WTC11 (cell line): ENCODE measurements around the gene MPP7. TPM values are rescaled to one million over a fixed set of nuclear protein-coding genes. Genes with fewer than 3 reads are reported as not detected.
"Not testable (repeated sequence)": the region's sequence is repeated elsewhere in the genome, so short reads cannot be mapped to it uniquely, and the experiment has no call there.

Experiments used
- ATAC-seq: fragments of 200-7000 bp; cut with Tn5 transposase; 2 replicates; pipeline ENCODE4 v1.10.0; 2021; ENCODE audit warnings: mild to moderate bottlenecking, moderate library complexity
- CTCF ChIA-PET: fragments of 300-600 bp; sonication (Branson Sonifier 250); formaldehyde crosslinking; loops from one replicate; lab custom pipeline; 2021; ENCODE audit warnings: antibody characterized with exemption; lab: Charles Lee
- POLR2A ChIA-PET: fragments of 350-600 bp; sonication (Branson Sonifier 250); formaldehyde crosslinking; loops from one replicate; lab custom pipeline; 2021; ENCODE audit warnings: antibody characterized with exemption; lab: Charles Lee
- DNase-seq: peaks from one replicate; pipeline ENCODE4 v3.0.0; 2021; ENCODE audit warnings: low spot score
- H3K27ac Mint-ChIP-seq: 2 replicates; pipeline ENCODE4 v1.8.0; 2021; ENCODE audit warnings: mixed read lengths
- H3K27me3 Mint-ChIP-seq: 2 replicates; pipeline ENCODE4 v1.8.0; 2021; ENCODE audit warnings: low read depth, mild to moderate bottlenecking, moderate library complexity, mixed read lengths
- H3K36me3 Mint-ChIP-seq: 2 replicates; pipeline ENCODE4 v1.8.0; 2021; ENCODE audit warnings: mixed read lengths
- H3K4me1 Mint-ChIP-seq: 2 replicates; pipeline ENCODE4 v1.8.0; 2022; ENCODE audit warnings: mixed read lengths
- H3K4me3 Mint-ChIP-seq: 2 replicates; pipeline ENCODE4 v1.8.0; 2021; ENCODE audit warnings: mild to moderate bottlenecking, moderate library complexity, mixed read lengths
- H3K9me3 Mint-ChIP-seq: 2 replicates; pipeline ENCODE4 v1.8.0; 2021; ENCODE audit warnings: mixed read lengths
- ATF1 ChIP-seq: sonication (generic); formaldehyde crosslinking; IDR thresholded peaks from 2 replicates; pipeline ENCODE4 v1.8.1; 2023; ENCODE audit warnings: mild to moderate bottlenecking, moderate library complexity, missing genetic modification reagents
- ELF4 ChIP-seq: sonication (generic); formaldehyde crosslinking; IDR thresholded peaks from 2 replicates; pipeline ENCODE4 v1.8.1; 2022; ENCODE audit warnings: low read depth, mild to moderate bottlenecking, moderate library complexity, missing genetic modification reagents
- EMX1 ChIP-seq: fragments of 250-450 bp; sonication (Bioruptor Pico); IDR thresholded peaks from 2 replicates; pipeline ENCODE4 v1.8.0; 2021; ENCODE audit warnings: mild to moderate bottlenecking
- FOXJ3 ChIP-seq: sonication (generic); formaldehyde crosslinking; IDR thresholded peaks from 2 replicates; pipeline ENCODE4 v1.9.0; 2021; ENCODE audit warnings: missing genetic modification reagents, mild to moderate bottlenecking, borderline replicate concordance
- GRHL2 ChIP-seq: fragments of 250-450 bp; sonication (Bioruptor Pico); IDR thresholded peaks from 2 replicates; pipeline ENCODE4 v1.8.0; 2022; ENCODE audit warnings: mild to moderate bottlenecking, moderate library complexity; ENCODE audit not compliant: insufficient replicate concordance, severe bottlenecking
- NFATC4 ChIP-seq: fragments of 250-450 bp; sonication (Bioruptor Pico); IDR thresholded peaks from 2 replicates; pipeline ENCODE4 v1.9.0; 2021; ENCODE audit warnings: mild to moderate bottlenecking
- NR3C1 ChIP-seq: sonication (generic); formaldehyde crosslinking; conservative IDR thresholded peaks from 2 replicates; pipeline ENCODE4 v1.8.1; 2023; ENCODE audit warnings: low read depth, mild to moderate bottlenecking, missing genetic modification reagents
- PRRX2 ChIP-seq: fragments of 250-450 bp; sonication (Bioruptor Pico); IDR thresholded peaks from 2 replicates; pipeline ENCODE4 v1.8.0; 2021; ENCODE audit warnings: mild to moderate bottlenecking
- RORB ChIP-seq: fragments of 250-450 bp; sonication (Bioruptor Pico); IDR thresholded peaks from 2 replicates; pipeline ENCODE4 v1.9.0; 2021; ENCODE audit warnings: mild to moderate bottlenecking
- TEAD4 ChIP-seq: sonication (generic); formaldehyde crosslinking; IDR thresholded peaks from 2 replicates; pipeline ENCODE4 v1.8.0; 2022; ENCODE audit warnings: mild to moderate bottlenecking, missing genetic modification reagents
- ZNF138 ChIP-seq: sonication (generic); formaldehyde crosslinking; conservative IDR thresholded peaks from 2 replicates; pipeline ENCODE4 v1.8.1; 2022; ENCODE audit warnings: mild to moderate bottlenecking, moderate library complexity, missing genetic modification reagents
- ZNF671 ChIP-seq: fragments of 250-450 bp; sonication (Bioruptor Pico); IDR thresholded peaks from 2 replicates; pipeline ENCODE4 v1.8.0; 2021; ENCODE audit warnings: mild to moderate bottlenecking
- total RNA-seq: library from RNA; stranded (reverse); gene quantifications from 3 replicates; pipeline ENCODE4 v1.2.3, GENCODE V29; 2021
- TF ChIP-seq, protein P1 (sequence below): sonication (generic); formaldehyde crosslinking; IDR thresholded peaks from 2 replicates; pipeline ENCODE4 v1.8.0; 2022; ENCODE audit warnings: mild to moderate bottlenecking, missing genetic modification reagents
- TF ChIP-seq, protein P2 (sequence below): sonication (generic); formaldehyde crosslinking; IDR thresholded peaks from 2 replicates; pipeline ENCODE4 v1.8.1; 2022; ENCODE audit warnings: low read depth, missing genetic modification reagents, borderline replicate concordance
- TF ChIP-seq, protein P3 (sequence below): sonication (generic); formaldehyde crosslinking; IDR thresholded peaks from 2 replicates; pipeline ENCODE4 v1.8.0; 2023; ENCODE audit warnings: missing genetic modification reagents, mild to moderate bottlenecking, borderline replicate concordance
- TF ChIP-seq, protein P4 (sequence below): sonication (generic); formaldehyde crosslinking; IDR thresholded peaks from 2 replicates; pipeline ENCODE4 v1.8.0; 2022; ENCODE audit warnings: mild to moderate bottlenecking, missing genetic modification reagents
- TF ChIP-seq, protein P5 (sequence below): sonication (generic); formaldehyde crosslinking; conservative IDR thresholded peaks from 2 replicates; pipeline ENCODE4 v1.8.1; 2022; ENCODE audit warnings: mild to moderate bottlenecking, missing genetic modification reagents

The MPP7 gene
- total RNA-seq, 1 experiment from 2014 or later = 9.1 TPM

DNA sequence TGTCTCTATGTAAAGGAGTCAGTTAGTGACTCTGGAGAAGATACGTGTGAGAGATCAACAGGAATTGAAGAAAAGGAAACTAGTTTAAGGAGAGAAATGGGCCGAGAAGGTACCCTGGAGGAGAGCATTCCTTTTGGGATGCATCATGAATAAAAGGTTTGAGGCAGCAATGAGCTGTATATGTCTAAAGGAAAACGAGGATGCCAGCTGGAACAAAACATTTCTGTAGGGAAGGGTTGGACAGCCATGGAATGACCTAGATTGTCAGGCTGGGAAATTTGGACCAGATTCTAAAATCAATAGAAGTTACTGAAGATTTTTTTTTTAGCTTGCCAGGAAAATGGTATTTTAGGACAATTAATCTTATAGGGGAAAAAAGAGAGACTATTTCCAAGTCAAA lies 17.2 kb upstream of the MPP7 start:
- TF ChIP-seq EMX1 (CRISPR knock-in tag) (no peak), ATF1 (CRISPR knock-in tag) (no peak), NFATC4 (CRISPR knock-in tag) (no peak), ELF4 (CRISPR knock-in tag) (no peak), ZNF138 (CRISPR knock-in tag) (no peak), PRRX2 (CRISPR knock-in tag) (no peak), NR3C1 (no peak), FOXJ3 (CRISPR knock-in tag) (no peak), TEAD4 (CRISPR knock-in tag) (no peak), ZNF671 (CRISPR knock-in tag) (no peak), RORB (no peak), GRHL2 (CRISPR knock-in tag) (no peak)
- TF ChIP-seq, protein P1, sequence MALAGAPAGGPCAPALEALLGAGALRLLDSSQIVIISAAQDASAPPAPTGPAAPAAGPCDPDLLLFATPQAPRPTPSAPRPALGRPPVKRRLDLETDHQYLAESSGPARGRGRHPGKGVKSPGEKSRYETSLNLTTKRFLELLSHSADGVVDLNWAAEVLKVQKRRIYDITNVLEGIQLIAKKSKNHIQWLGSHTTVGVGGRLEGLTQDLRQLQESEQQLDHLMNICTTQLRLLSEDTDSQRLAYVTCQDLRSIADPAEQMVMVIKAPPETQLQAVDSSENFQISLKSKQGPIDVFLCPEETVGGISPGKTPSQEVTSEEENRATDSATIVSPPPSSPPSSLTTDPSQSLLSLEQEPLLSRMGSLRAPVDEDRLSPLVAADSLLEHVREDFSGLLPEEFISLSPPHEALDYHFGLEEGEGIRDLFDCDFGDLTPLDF (CRISPR knock-in tag) = no peak
- TF ChIP-seq, protein P2, sequence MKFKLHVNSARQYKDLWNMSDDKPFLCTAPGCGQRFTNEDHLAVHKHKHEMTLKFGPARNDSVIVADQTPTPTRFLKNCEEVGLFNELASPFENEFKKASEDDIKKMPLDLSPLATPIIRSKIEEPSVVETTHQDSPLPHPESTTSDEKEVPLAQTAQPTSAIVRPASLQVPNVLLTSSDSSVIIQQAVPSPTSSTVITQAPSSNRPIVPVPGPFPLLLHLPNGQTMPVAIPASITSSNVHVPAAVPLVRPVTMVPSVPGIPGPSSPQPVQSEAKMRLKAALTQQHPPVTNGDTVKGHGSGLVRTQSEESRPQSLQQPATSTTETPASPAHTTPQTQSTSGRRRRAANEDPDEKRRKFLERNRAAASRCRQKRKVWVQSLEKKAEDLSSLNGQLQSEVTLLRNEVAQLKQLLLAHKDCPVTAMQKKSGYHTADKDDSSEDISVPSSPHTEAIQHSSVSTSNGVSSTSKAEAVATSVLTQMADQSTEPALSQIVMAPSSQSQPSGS (CRISPR knock-in tag) = no peak
- TF ChIP-seq, protein P3, sequence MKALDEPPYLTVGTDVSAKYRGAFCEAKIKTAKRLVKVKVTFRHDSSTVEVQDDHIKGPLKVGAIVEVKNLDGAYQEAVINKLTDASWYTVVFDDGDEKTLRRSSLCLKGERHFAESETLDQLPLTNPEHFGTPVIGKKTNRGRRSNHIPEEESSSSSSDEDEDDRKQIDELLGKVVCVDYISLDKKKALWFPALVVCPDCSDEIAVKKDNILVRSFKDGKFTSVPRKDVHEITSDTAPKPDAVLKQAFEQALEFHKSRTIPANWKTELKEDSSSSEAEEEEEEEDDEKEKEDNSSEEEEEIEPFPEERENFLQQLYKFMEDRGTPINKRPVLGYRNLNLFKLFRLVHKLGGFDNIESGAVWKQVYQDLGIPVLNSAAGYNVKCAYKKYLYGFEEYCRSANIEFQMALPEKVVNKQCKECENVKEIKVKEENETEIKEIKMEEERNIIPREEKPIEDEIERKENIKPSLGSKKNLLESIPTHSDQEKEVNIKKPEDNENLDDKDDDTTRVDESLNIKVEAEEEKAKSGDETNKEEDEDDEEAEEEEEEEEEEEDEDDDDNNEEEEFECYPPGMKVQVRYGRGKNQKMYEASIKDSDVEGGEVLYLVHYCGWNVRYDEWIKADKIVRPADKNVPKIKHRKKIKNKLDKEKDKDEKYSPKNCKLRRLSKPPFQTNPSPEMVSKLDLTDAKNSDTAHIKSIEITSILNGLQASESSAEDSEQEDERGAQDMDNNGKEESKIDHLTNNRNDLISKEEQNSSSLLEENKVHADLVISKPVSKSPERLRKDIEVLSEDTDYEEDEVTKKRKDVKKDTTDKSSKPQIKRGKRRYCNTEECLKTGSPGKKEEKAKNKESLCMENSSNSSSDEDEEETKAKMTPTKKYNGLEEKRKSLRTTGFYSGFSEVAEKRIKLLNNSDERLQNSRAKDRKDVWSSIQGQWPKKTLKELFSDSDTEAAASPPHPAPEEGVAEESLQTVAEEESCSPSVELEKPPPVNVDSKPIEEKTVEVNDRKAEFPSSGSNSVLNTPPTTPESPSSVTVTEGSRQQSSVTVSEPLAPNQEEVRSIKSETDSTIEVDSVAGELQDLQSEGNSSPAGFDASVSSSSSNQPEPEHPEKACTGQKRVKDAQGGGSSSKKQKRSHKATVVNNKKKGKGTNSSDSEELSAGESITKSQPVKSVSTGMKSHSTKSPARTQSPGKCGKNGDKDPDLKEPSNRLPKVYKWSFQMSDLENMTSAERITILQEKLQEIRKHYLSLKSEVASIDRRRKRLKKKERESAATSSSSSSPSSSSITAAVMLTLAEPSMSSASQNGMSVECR = no peak
- TF ChIP-seq, protein P4, sequence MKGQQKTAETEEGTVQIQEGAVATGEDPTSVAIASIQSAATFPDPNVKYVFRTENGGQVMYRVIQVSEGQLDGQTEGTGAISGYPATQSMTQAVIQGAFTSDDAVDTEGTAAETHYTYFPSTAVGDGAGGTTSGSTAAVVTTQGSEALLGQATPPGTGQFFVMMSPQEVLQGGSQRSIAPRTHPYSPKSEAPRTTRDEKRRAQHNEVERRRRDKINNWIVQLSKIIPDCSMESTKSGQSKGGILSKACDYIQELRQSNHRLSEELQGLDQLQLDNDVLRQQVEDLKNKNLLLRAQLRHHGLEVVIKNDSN = no peak
- TF ChIP-seq, protein P5, sequence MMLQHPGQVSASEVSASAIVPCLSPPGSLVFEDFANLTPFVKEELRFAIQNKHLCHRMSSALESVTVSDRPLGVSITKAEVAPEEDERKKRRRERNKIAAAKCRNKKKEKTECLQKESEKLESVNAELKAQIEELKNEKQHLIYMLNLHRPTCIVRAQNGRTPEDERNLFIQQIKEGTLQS (CRISPR knock-in tag) = no peak
- DNase-seq = no peak
- no peaks in the 10 kb centered on the region for H3K27me3 Mint-ChIP-seq
- ChIA-PET POLR2A (no interaction called here), CTCF (interaction anchor here (1.2 kb wide), 1 partner anchor 17 kb away, joined by 4 read pairs; the partner anchor contains the start of gene MPP7)
- no peak overlapping the region for H3K4me3 Mint-ChIP-seq
- ATAC-seq = no peak
- H3K4me1 Mint-ChIP-seq = no peaks in the 10 kb centered on the region
- no peak overlapping the region for H3K27ac Mint-ChIP-seq
- no peaks in the 10 kb centered on the region for H3K9me3 Mint-ChIP-seq
- no peaks in the 10 kb centered on the region for H3K36me3 Mint-ChIP-seq

DNA sequence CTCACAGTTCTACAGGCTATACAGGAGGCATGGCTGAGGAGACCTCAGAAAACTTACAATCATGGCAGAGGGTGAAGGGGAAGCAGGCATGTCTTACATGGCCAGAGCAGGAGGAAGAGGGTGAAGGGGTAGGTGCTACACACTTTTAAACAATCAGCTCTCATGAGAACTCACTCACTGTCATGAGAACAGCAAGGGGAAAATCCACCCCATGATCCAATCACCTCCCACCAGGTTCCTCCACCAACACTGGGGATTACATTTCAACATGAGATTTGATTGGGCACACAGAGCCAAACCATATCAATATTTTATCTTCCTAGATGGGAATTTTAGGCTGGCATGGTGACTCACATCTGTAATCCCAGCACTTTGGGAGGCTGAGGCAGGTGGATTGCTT lies 16.2 kb upstream of the MPP7 start:
- CTCF ChIA-PET, ATAC-seq, H3K27ac Mint-ChIP-seq, H3K4me3 Mint-ChIP-seq, POLR2A ChIA-PET, H3K9me3 Mint-ChIP-seq, H3K27me3 Mint-ChIP-seq, H3K4me1 Mint-ChIP-seq, H3K36me3 Mint-ChIP-seq, DNase-seq: not testable (repeated sequence)
